Lower lobe of right lung (tissue), 2 donors: ENCODE results near the gene CPNE5. TPM values are rescaled to one million over a fixed set of nuclear protein-coding genes. Genes with fewer than 3 reads are reported as not detected.
A peak's percentile ranks its signal among the peaks of the same experiment; 100 is the strongest.

Experiments
- ATAC-seq, 2 donors: fragments of 200-7000 bp; cut with Tn5 transposase; one replicate each; pipeline ENCODE4 v1.9.1; 2020 to 2022; ENCODE audit warnings: mild to moderate bottlenecking in 2 of 2, moderate library complexity in 2 of 2
- DNase-seq: peaks from one replicate; pipeline ENCODE4 v3.0.0-alpha.2; 2020
- H3K27ac ChIP-seq: fragments of 200-600 bp; one replicate; pipeline ENCODE4 v1.8.0; 2022
- H3K27me3 ChIP-seq: fragments of 200-600 bp; one replicate; pipeline ENCODE4 v1.8.0; 2022; ENCODE audit warnings: low read depth
- H3K36me3 ChIP-seq: fragments of 200-600 bp; one replicate; pipeline ENCODE4 v1.8.0; 2022; ENCODE audit warnings: mild to moderate bottlenecking
- H3K4me1 ChIP-seq: fragments of 200-600 bp; one replicate; pipeline ENCODE4 v1.8.0; 2022
- H3K4me3 ChIP-seq: fragments of 200-600 bp; one replicate; pipeline ENCODE4 v1.8.0; 2022; ENCODE audit warnings: mild to moderate bottlenecking
- H3K9me3 ChIP-seq: fragments of 200-600 bp; one replicate; pipeline ENCODE4 v1.8.0; 2022
- CTCF ChIP-seq: fragments of 200-600 bp; IDR thresholded peaks from one replicate; pipeline ENCODE4 v1.8.0; 2022; ENCODE audit warnings: antibody characterized with exemption, mild to moderate bottlenecking
- intact Hi-C: fragments of 100-400 bp; cut with DNase I; formaldehyde crosslinking; loops from one replicate; pipeline ENCODE4 v1.11.0; 2022
- total RNA-seq: library from RNA; stranded (reverse); fragmentation: NEBNext Ultra II Directional; extraction: Animal tissue kit (Norgen Biotek cat#: 25700); gene quantifications from one replicate; pipeline ENCODE4 v1.2.1, GENCODE V29; 2021
- donor health status: DM: no; HTN: yes; CAD: no; lungs with severe emphysema.

The CPNE5 gene
- total RNA-seq, 1 donor from 2014 or later, result 2.4 TPM

- intact Hi-C loops, result no loop called here
- no peak overlapping the region for H3K4me3 ChIP-seq
- H3K9me3 ChIP-seq, result no peaks in the 10 kb centered on the region
- ATAC-seq (no peak), DNase-seq (no peak)
- no peak overlapping the region for H3K27ac ChIP-seq
- no peaks in the 10 kb centered on the region for H3K36me3 ChIP-seq
- peaks cover 21% of the 10 kb centered on the region for H3K4me1 ChIP-seq
- H3K27me3 ChIP-seq, result no peaks in the 10 kb centered on the region
- no peak for TF ChIP-seq CTCF
These were observed 101.1 kb downstream of the CPNE5 start for GRCh38 chr6:36738108-36738507.

DNA sequence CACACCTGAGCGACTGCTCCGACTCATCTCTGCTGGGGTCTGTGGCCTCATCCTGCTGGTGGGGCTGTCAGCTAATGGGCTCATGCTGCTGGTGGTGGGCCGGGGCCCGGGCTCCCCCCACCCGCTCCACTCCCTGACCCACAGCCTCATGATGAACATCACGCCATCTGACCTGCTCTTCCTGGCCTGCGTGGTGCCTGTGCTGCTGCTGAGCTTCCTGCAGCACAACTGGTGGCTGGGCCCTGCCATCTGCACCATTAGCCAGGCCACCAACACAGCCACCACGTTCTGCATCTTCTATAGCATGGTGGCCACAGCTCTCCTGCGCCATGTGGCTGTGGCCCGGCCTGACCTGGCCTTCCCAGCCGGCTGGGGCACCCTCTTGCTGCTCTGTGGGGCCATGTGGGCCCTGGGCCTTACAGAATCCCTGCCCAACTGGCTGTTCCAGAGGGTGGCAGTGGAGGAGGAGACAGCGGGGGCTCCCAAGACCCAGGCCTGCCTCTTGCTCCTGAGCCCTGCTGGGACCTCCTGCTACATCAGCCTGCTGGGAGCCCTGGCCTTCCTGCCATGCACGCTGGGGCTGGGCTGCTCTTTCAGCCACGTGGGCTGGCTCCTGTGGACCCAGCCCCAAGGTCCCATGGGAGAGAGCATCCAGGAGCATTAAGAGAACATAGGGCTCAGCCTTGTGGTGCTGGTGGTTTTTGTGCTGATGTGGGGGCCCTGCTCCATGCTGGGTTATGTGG lies 102.0 kb downstream of the CPNE5 start:
- ATAC-seq (no peak), DNase-seq (no peak)
- Histone ChIP-seq H3K27me3 (no peaks in the 10 kb centered on the region), H3K4me3 (no peak overlapping the region), H3K4me1 (peaks cover 21% of the 10 kb centered on the region), H3K9me3 (no peaks in the 10 kb centered on the region), H3K36me3 (no peaks in the 10 kb centered on the region), H3K27ac (no peak overlapping the region)
- intact Hi-C loops, result no loop called here
- no peak for TF ChIP-seq CTCF

- Histone ChIP-seq H3K36me3 (no peaks in the 10 kb centered on the region), H3K27me3 (no peaks in the 10 kb centered on the region), H3K4me3 (peak overlapping the region; percentile 33), H3K27ac (peak overlapping the region; percentile 74), H3K4me1 (peaks cover 21% of the 10 kb centered on the region), H3K9me3 (no peaks in the 10 kb centered on the region)
- intact Hi-C loops, result no loop called here
- DNase-seq (peak; percentile 71), ATAC-seq (peak; percentile 81 to 86)
- TF ChIP-seq CTCF, result no peak
These were observed 103.9 kb downstream of the CPNE5 start for GRCh38 chr6:36735110-36736071.

DNA sequence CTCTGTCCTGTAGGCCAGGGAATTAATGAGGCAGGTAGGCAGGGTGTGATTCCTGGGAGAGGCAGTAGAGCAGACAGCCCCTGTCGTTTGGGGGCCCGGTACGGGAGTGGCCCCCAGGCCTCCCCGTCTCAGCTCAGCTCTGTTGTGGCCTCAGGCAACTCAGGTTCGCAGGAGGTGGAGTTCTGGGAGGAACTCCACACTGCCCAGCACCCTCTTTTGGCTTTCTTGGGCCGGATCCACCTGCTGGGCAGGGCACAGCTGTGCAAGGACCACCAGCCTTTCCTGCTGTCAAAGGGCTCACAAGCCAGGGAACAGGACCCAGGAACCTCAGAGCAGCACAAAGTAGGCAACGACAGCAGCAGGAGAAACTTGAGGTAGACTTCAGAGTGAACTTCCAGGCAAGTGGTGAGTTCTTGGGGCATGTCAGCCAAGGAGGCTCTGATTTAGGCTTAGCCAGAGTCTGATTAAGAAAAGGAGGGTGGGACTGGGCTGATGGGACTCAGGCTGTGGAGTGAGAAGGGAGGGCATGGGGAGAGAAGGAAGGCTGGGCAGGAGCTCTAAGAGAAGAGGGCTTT lies 104.7 kb downstream of the CPNE5 start:
- DNase-seq (no peak), ATAC-seq (no peak)
- H3K27me3 ChIP-seq, result no peaks in the 10 kb centered on the region
- no peaks in the 10 kb centered on the region for H3K9me3 ChIP-seq
- peaks cover 21% of the 10 kb centered on the region for H3K4me1 ChIP-seq
- H3K4me3 ChIP-seq, result peak overlapping the region; percentile 33
- no peak for TF ChIP-seq CTCF
- H3K27ac ChIP-seq, result peak overlapping the region; percentile 74
- no peaks in the 10 kb centered on the region for H3K36me3 ChIP-seq
- intact Hi-C loops, result no loop called here

GRCh38 chr6:36733300-36733699 lies 105.9 kb downstream of the CPNE5 start:
- Histone ChIP-seq H3K27me3 (no peaks in the 10 kb centered on the region), H3K9me3 (no peaks in the 10 kb centered on the region), H3K27ac (no peak overlapping the region), H3K36me3 (no peaks in the 10 kb centered on the region), H3K4me3 (no peak overlapping the region), H3K4me1 (peaks cover 21% of the 10 kb centered on the region)
- intact Hi-C loops, result no loop called here
- ATAC-seq (no peak), DNase-seq (no peak)
- TF ChIP-seq CTCF, result no peak
